HCT116 (cell line): ENCODE measurements around the gene SH3GL2. TPM values are rescaled to one million over a fixed set of nuclear protein-coding genes. Genes with fewer than 3 reads are reported as not detected.

Experiments
- ATAC-seq: fragments of 200-7000 bp; cut with Tn5 transposase; 2 replicates; pipeline ENCODE4 v1.9.1; 2020; ENCODE audit warnings: mild to moderate bottlenecking, moderate library complexity
- BruUV-seq: library from RNA; stranded (reverse); fragments of 400-500 nt; replicated peaks from 2 replicates; lab custom pipeline; 2021; lab: Mats Ljungman, UMichigan
- CTCF ChIA-PET: fragments of 300-600 bp; sonication (Branson Sonifier 250); formaldehyde crosslinking; loops from one replicate; lab custom pipeline; 2021; ENCODE audit warnings: antibody characterized with exemption; lab: Charles Lee
- POLR2A ChIA-PET: fragments of 300-600, 350-600 bp; sonication (Branson Sonifier 250); formaldehyde crosslinking; loops from one replicate; lab custom pipeline; 2021; ENCODE audit warnings: antibody characterized with exemption; lab: Charles Lee
- RAD21 ChIA-PET, 2 experiments: fragments of 300-600 bp; sonication (Branson Sonifier 250); formaldehyde crosslinking; loops; one replicate each; lab custom pipeline; 2023; ENCODE audit warnings: low total read pairs in 2 of 2; ENCODE audit not compliant: uncharacterized antibody in 2 of 2, unreplicated experiment in 2 of 2, low non-redundant PET in 1 of 2; lab: Charles Lee
- DNase-seq: peaks from one replicate; pipeline ENCODE4 v3.0.0-alpha.2; 2010; ENCODE audit warnings: low read depth, low spot score
- H2AFZ ChIP-seq: fragments of 200-600 bp; shearing (Covaris generic), sonication (generic); 2 replicates; pipeline ENCODE4 v1.6.1; 2017; ENCODE audit warnings: low read depth, mixed run types, mixed read lengths, antibody characterized with exemption, low read length; ENCODE audit not compliant: poor library complexity, severe bottlenecking
- H3K27ac ChIP-seq: 2 replicates; pipeline ENCODE4 v1.5.1; 2012; ENCODE audit warnings: low read depth, low read length
- H3K27me3 ChIP-seq: fragments of 200-600 bp; sonication (generic); 2 replicates; pipeline ENCODE4 v1.6.1; 2016; ENCODE audit warnings: mixed run types, low read length, mixed read lengths; ENCODE audit not compliant: insufficient read depth
- H3K36me3 ChIP-seq, 2 experiments: fragments of 200-500 bp in 1 of 2; fragments of 200-600 bp in 1 of 2; sonication (Bioruptor generic) in 1 of 2; sonication (generic) in 1 of 2; 2 replicates each; pipeline versions ENCODE4 v1.5.1 to v1.6.1; 2014 to 2016; ENCODE audit warnings: low read length in 2 of 2, inconsistent platforms in 1 of 2, mixed read lengths in 1 of 2, mixed run types in 1 of 2; ENCODE audit not compliant: insufficient read depth in 2 of 2, control insufficient read depth in 1 of 2
- H3K4me1 ChIP-seq, 2 experiments: fragments of 200-600 bp in 1 of 2; sonication (generic) in 1 of 2; 2 replicates each; pipeline versions ENCODE4 v1.5.1 to v1.6.1; 2012 to 2017; ENCODE audit warnings: low read length in 2 of 2, inconsistent platforms in 1 of 2, mild to moderate bottlenecking in 1 of 2, mixed read lengths in 1 of 2, mixed run types in 1 of 2, moderate library complexity in 1 of 2; ENCODE audit not compliant: insufficient read depth in 2 of 2, control insufficient read depth in 1 of 2
- H3K4me2 ChIP-seq: fragments of 200-600 bp; sonication (generic); 2 replicates; pipeline ENCODE4 v1.6.1; 2017; ENCODE audit warnings: mixed run types, low read length, mixed read lengths
- H3K4me3 ChIP-seq, 2 experiments: fragments of 200-600 bp in 1 of 2; sonication (generic) in 1 of 2; replicated peaks in 1 of 2; 2 replicates each; pipeline ENCODE4 v1.5.1; 2011 to 2016; ENCODE audit warnings: low read length in 2 of 2, control low read depth in 1 of 2, low read depth in 1 of 2, mild to moderate bottlenecking in 1 of 2, mixed read lengths in 1 of 2, mixed run types in 1 of 2
- H3K79me2 ChIP-seq: fragments of 200-600 bp; sonication (generic); 2 replicates; pipeline ENCODE4 v1.6.1; 2017; ENCODE audit warnings: mild to moderate bottlenecking, mixed run types, low read length, moderate library complexity, mixed read lengths; ENCODE audit not compliant: insufficient read depth
- H3K9ac ChIP-seq: fragments of 200-600 bp; sonication (generic); 2 replicates; pipeline ENCODE4 v1.6.1; 2016; ENCODE audit warnings: low read length, mixed read lengths
- H3K9me2 ChIP-seq: fragments of 200-600 bp; sonication (generic), shearing (Covaris generic); 2 replicates; pipeline ENCODE4 v1.6.1; 2017; ENCODE audit warnings: mixed run types, mild to moderate bottlenecking, moderate library complexity; ENCODE audit not compliant: insufficient read depth
- H3K9me3 ChIP-seq, 2 experiments: fragments of 200-500 bp in 1 of 2; fragments of 200-600 bp in 1 of 2; sonication (Bioruptor generic) in 1 of 2; sonication (generic) in 1 of 2; 2 replicates each; pipeline ENCODE4 v1.6.1; 2014 to 2017; ENCODE audit warnings: low read length in 2 of 2, mixed read lengths in 2 of 2, inconsistent platforms in 1 of 2, low read depth in 1 of 2, mild to moderate bottlenecking in 1 of 2, mixed run types in 1 of 2, moderate library complexity in 1 of 2; ENCODE audit not compliant: control insufficient read depth in 1 of 2, insufficient read depth in 1 of 2
- H4K20me1 ChIP-seq: fragments of 200-600 bp; sonication (generic), shearing (Covaris generic); 2 replicates; pipeline ENCODE4 v1.6.1; 2017; ENCODE audit warnings: mixed run types, mild to moderate bottlenecking, moderate library complexity; ENCODE audit not compliant: insufficient read depth
- ATF3 ChIP-seq: IDR thresholded peaks from 2 replicates; pipeline ENCODE4 v1.6.1; 2012
- CEBPB ChIP-seq: IDR thresholded peaks from 2 replicates; pipeline ENCODE4 v1.6.1; 2012; ENCODE audit warnings: low read depth
- EGR1 ChIP-seq: IDR thresholded peaks from 2 replicates; pipeline ENCODE4 v1.6.1; 2012; ENCODE audit warnings: low read depth
- EZH2 ChIP-seq: fragments of 200-600 bp; sonication (generic); IDR thresholded peaks from 2 replicates; pipeline ENCODE4 v1.6.1; 2017; ENCODE audit warnings: antibody characterized with exemption, mixed run types
- EZH2phosphoT487 ChIP-seq: fragments of 200-600 bp; IDR thresholded peaks from 2 replicates; pipeline ENCODE4 v1.6.1; 2018; ENCODE audit warnings: antibody characterized with exemption, borderline replicate concordance
- FOSL1 ChIP-seq: IDR thresholded peaks from 2 replicates; pipeline ENCODE4 v1.6.1; 2012; ENCODE audit warnings: low read depth
- JUND ChIP-seq: IDR thresholded peaks from 2 replicates; pipeline ENCODE4 v1.6.1; 2012
- MAX ChIP-seq: IDR thresholded peaks from 2 replicates; pipeline ENCODE4 v1.6.1; 2012
- POLR2A ChIP-seq: IDR thresholded peaks from 2 replicates; pipeline ENCODE4 v1.7.0; 2011; ENCODE audit warnings: borderline replicate concordance; ENCODE audit not compliant: insufficient read depth, insufficient read length; ENCODE audit errors: extremely low read depth
- REST ChIP-seq: IDR thresholded peaks from 2 replicates; pipeline ENCODE4 v1.6.1; 2012; ENCODE audit warnings: low read depth
- SIN3A ChIP-seq: IDR thresholded peaks from 2 replicates; pipeline ENCODE4 v1.6.1; 2012; ENCODE audit warnings: low read depth
- SP1 ChIP-seq: IDR thresholded peaks from 2 replicates; pipeline ENCODE4 v1.6.1; 2012; ENCODE audit warnings: low read depth
- SRF ChIP-seq: IDR thresholded peaks from 2 replicates; pipeline ENCODE4 v1.6.1; 2012; ENCODE audit warnings: low read depth
- TCF7L2 ChIP-seq: IDR thresholded peaks from 2 replicates; pipeline ENCODE4 v1.7.0; 2011; ENCODE audit warnings: borderline replicate concordance, inconsistent platforms; ENCODE audit not compliant: insufficient read depth, insufficient read length; ENCODE audit errors: extremely low read depth
- YY1 ChIP-seq: IDR thresholded peaks from 2 replicates; pipeline ENCODE4 v1.6.1; 2011; ENCODE audit warnings: low read length, low read depth, moderate library complexity, mild to moderate bottlenecking; ENCODE audit not compliant: insufficient replicate concordance; ENCODE audit errors: extremely low read depth
- intact Hi-C: fragments of 100-400 bp; cut with micrococcal nuclease; formaldehyde crosslinking; loops from 2 replicates; pipeline ENCODE4 v1.10.0; 2022
- total RNA-seq: library from RNA; stranded (reverse); gene quantifications from one replicate; pipeline ENCODE4 v1.2.1, GENCODE V29; 2021; ENCODE audit not compliant: unreplicated experiment

SH3GL2 gene
- total RNA-seq, 1 experiment from 2014 or later, result not detected

- no peaks in the 10 kb centered on the region for H3K4me1 ChIP-seq
- intact Hi-C loops, result no loop called here
- TF ChIP-seq FOSL1 (no peak), SP1 (no peak), CEBPB (no peak), EZH2phosphoT487 (no peak), JUND (no peak), EGR1 (no peak), SRF (no peak), SIN3A (no peak), MAX (no peak)
- no peaks in the 10 kb centered on the region for H4K20me1 ChIP-seq
- H3K9ac ChIP-seq, result no peak overlapping the region
- no peak overlapping the region for H2AFZ ChIP-seq
- ChIA-PET POLR2A (no interaction called here), CTCF (no interaction called here), RAD21 (no interaction called here)
- no peak for ATAC-seq
- no TSS peak for BruUV-seq
- H3K79me2 ChIP-seq, result no peaks in the 10 kb centered on the region
- no peaks in the 10 kb centered on the region for H3K27me3 ChIP-seq
- H3K9me3 ChIP-seq, result no peaks in the 10 kb centered on the region
- H3K36me3 ChIP-seq, result no peaks in the 10 kb centered on the region
- H3K4me3 ChIP-seq, result no peak overlapping the region
- H3K4me2 ChIP-seq, result no peak overlapping the region
- H3K27ac ChIP-seq, result no peak overlapping the region
- DNase-seq, result no peak
- H3K9me2 ChIP-seq, result no peaks in the 10 kb centered on the region
Observed at GRCh38 chr9:17630531-17630949, 51.7 kb downstream of the SH3GL2 start.

- BruUV-seq, result no TSS peak
- Histone ChIP-seq H3K4me3 (no peak overlapping the region), H3K4me1 (no peaks in the 10 kb centered on the region), H3K9ac (no peak overlapping the region), H3K27ac (no peak overlapping the region), H3K9me2 (no peaks in the 10 kb centered on the region), H4K20me1 (no peaks in the 10 kb centered on the region), H3K4me2 (no peak overlapping the region), H2AFZ (no peak overlapping the region), H3K27me3 (no peaks in the 10 kb centered on the region), H3K79me2 (no peaks in the 10 kb centered on the region), H3K36me3 (no peaks in the 10 kb centered on the region), H3K9me3 (no peaks in the 10 kb centered on the region)
- POLR2A ChIA-PET, result no interaction called here
- CTCF ChIA-PET, result no interaction called here
- ATAC-seq, result no peak
- RAD21 ChIA-PET, result no interaction called here
- intact Hi-C loops, result no loop called here
- no peak for DNase-seq
- TF ChIP-seq CEBPB (no peak), SIN3A (no peak), JUND (no peak), EZH2 (no peak), EGR1 (no peak), SP1 (no peak), YY1 (no peak), MAX (no peak), TCF7L2 (no peak), FOSL1 (no peak), POLR2A (no peak), ATF3 (no peak), REST (no peak), SRF (no peak)
Observed at GRCh38 chr9:17631396-17631795, 52.5 kb downstream of the SH3GL2 start.
